GM12864 (cell line): ENCODE measurements around the gene PTPN1.

Experiments
- DNase-seq: peaks from one replicate; pipeline ENCODE4 v3.0.0-alpha.2; 2011; ENCODE audit warnings: low read depth
- H3K4me3 ChIP-seq: 2 replicates; pipeline ENCODE4 v1.5.1; 2011; ENCODE audit warnings: mild to moderate bottlenecking, low read depth, low read length, control low read depth
- CTCF ChIP-seq: IDR thresholded peaks from 2 replicates; pipeline ENCODE4 v1.5.1; 2011; ENCODE audit warnings: low read depth, mild to moderate bottlenecking, moderate library complexity, low read length, control low read depth, inconsistent platforms; ENCODE audit errors: missing control alignments

The PTPN1 gene

GRCh38 chr20:50518270-50518721 lies 8.1 kb downstream of the PTPN1 start:
- TF ChIP-seq CTCF, result no peak
- H3K4me3 ChIP-seq, result peak overlapping the region; percentile 42; the same call in 1 of the 2 replicates
- DNase-seq, result no peak

GRCh38 chr20:50519036-50519762 lies 9.0 kb downstream of the PTPN1 start:
- no peak for TF ChIP-seq CTCF
- peak overlapping the region; percentile 42 for H3K4me3 ChIP-seq
- DNase-seq, result no peak

- TF ChIP-seq CTCF, result no peak
- no peak for DNase-seq
- H3K4me3 ChIP-seq, result peak overlapping the region; percentile 41; the same call in 1 of the 2 replicates
These were observed 10.2 kb downstream of the PTPN1 start for GRCh38 chr20:50520222-50520880.

GRCh38 chr20:50521221-50522052 lies 11.3 kb downstream of the PTPN1 start:
- no peak overlapping the region for H3K4me3 ChIP-seq
- TF ChIP-seq CTCF, result no peak
- no peak for DNase-seq

- H3K4me3 ChIP-seq, result no peak overlapping the region
- TF ChIP-seq CTCF, result no peak
- no peak for DNase-seq
These were observed 12.0 kb downstream of the PTPN1 start for GRCh38 chr20:50522053-50522674.

- TF ChIP-seq CTCF, result no peak
- no peak for DNase-seq
- H3K4me3 ChIP-seq, result no peak overlapping the region; the same call in 1 of the 2 replicates
These were observed 13.5 kb downstream of the PTPN1 start for GRCh38 chr20:50523552-50524167.
